NB4 (cell line): ENCODE results near the gene CHCHD6.

Source experiments
- DNase-seq: peaks from one replicate; pipeline ENCODE4 v3.0.0; 2010; ENCODE audit warnings: low read depth
- H3K4me3 ChIP-seq: one replicate; pipeline ENCODE4 v1.5.1; 2011; ENCODE audit warnings: mild to moderate bottlenecking, low read depth, low read length, moderate library complexity
- MYC ChIP-seq: IDR thresholded peaks from 2 replicates; pipeline ENCODE4 v1.6.1; 2011; ENCODE audit warnings: low read depth, low read length
- POLR2A ChIP-seq: IDR thresholded peaks from 2 replicates; pipeline ENCODE4 v1.6.1; 2011; ENCODE audit warnings: mild to moderate bottlenecking; ENCODE audit not compliant: insufficient read length; ENCODE audit errors: extremely low read depth
- TF ChIP-seq, protein P1 (sequence below): IDR thresholded peaks from one replicate; pipeline ENCODE4 v1.5.1; 2012; ENCODE audit warnings: low read depth, low read length
- TF ChIP-seq, protein P2 (sequence below): IDR thresholded peaks from 2 replicates; pipeline ENCODE4 v1.6.1; 2011; ENCODE audit warnings: low read depth, low read length

The CHCHD6 gene

DNA sequence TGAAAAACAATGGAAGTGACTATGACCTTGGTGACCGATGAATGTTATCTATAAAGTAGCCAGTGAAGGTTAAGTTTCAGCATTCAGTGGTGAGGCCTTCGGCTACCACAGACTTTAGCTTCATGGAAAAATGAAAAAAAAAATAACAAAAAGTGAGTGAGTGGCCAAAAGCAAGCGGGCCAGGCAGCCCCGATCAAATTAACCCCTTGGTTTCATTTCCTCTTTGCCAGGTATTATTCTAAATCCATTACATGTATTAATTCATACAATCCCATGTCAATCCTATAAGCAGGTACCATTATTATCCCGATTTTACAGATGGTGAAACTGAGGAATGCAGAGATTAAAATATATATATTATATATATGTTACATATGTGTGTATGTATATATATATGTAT, 21.0 kb upstream of the CHCHD6 start:
- no peak overlapping the region for H3K4me3 ChIP-seq
- DNase-seq: no peak
- TF ChIP-seq, protein P1, sequence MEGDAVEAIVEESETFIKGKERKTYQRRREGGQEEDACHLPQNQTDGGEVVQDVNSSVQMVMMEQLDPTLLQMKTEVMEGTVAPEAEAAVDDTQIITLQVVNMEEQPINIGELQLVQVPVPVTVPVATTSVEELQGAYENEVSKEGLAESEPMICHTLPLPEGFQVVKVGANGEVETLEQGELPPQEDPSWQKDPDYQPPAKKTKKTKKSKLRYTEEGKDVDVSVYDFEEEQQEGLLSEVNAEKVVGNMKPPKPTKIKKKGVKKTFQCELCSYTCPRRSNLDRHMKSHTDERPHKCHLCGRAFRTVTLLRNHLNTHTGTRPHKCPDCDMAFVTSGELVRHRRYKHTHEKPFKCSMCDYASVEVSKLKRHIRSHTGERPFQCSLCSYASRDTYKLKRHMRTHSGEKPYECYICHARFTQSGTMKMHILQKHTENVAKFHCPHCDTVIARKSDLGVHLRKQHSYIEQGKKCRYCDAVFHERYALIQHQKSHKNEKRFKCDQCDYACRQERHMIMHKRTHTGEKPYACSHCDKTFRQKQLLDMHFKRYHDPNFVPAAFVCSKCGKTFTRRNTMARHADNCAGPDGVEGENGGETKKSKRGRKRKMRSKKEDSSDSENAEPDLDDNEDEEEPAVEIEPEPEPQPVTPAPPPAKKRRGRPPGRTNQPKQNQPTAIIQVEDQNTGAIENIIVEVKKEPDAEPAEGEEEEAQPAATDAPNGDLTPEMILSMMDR: no peak
- no peak for TF ChIP-seq MYC
- TF ChIP-seq, protein P2, sequence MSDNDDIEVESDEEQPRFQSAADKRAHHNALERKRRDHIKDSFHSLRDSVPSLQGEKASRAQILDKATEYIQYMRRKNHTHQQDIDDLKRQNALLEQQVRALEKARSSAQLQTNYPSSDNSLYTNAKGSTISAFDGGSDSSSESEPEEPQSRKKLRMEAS: no peak
- TF ChIP-seq POLR2A: no peak

DNA sequence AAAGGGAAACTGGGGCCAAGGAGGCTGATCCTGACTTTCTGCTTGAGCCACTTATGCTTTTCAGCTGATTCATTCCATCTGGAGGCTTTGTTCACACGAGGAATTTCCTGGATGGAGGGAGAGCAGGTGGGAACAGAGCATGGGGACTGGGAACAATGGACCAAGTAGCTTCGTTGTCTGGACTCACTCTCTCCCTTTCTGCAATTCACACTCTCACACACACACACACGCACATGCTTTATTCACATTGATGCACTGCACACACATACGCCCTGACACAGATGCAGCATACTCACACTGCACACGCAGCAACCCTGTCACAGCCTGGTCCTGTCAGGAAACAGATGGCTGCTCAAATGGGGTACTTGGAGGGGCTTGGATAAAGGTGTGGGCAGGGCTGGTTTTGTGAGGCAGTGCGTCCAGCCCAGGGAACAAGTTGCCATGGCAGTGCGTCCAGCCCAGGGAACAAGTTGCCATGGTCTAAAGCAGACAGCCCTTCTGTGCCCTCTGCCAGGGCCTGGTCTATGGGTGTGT, 19.8 kb upstream of the CHCHD6 start:
- no peak for DNase-seq
- TF ChIP-seq POLR2A (no peak), MYC (no peak)
- TF ChIP-seq, protein P2: no peak
- TF ChIP-seq, protein P1: no peak
- H3K4me3 ChIP-seq: no peak overlapping the region

DNA sequence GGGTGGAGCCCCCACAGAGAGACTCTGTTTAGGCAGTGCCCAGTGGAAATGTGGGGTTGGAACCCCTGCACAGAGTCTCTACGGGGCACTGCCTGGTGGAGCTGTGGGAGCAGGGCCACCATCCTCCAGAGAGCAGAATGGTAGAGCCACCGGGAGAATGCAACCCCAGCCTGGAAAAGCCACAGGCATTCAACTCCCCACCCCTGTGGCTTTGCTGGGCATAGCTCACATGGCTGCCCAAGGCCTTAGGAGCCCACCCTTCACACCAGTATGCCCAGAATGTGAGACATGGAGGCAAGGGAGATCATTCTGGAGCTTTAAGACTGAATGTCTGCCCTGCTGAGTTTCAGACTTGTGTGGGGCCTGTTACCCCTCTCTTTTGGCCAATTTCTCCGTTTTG, 19.0 kb upstream of the CHCHD6 start:
- no peak overlapping the region for H3K4me3 ChIP-seq
- TF ChIP-seq, protein P1: no peak
- TF ChIP-seq, protein P2: no peak
- TF ChIP-seq MYC (no peak), POLR2A (no peak)
- DNase-seq: no peak

DNA sequence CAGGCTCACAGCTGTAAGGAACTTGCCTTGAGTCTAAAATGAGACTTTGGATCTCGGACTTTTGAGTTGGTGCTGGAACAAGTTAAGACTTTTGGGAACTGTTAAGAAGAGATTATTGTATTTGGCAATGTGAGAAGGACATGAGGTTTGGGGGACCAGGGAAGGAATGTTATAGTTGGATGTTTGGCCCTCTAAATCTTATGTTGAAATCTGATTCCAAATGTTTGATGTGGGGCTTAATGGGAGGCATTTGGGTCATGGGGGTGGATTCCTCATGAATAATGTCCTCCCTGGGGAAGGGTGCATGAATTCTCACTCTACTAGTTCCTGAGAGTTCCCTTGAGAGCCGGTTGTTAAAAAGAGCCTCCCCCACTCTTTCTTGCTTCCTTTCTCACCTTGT, 18.5 kb upstream of the CHCHD6 start:
- H3K4me3 ChIP-seq: no peak overlapping the region
- TF ChIP-seq, protein P2: no peak
- TF ChIP-seq POLR2A (no peak), MYC (no peak)
- TF ChIP-seq, protein P1: no peak
- DNase-seq: no peak

DNA sequence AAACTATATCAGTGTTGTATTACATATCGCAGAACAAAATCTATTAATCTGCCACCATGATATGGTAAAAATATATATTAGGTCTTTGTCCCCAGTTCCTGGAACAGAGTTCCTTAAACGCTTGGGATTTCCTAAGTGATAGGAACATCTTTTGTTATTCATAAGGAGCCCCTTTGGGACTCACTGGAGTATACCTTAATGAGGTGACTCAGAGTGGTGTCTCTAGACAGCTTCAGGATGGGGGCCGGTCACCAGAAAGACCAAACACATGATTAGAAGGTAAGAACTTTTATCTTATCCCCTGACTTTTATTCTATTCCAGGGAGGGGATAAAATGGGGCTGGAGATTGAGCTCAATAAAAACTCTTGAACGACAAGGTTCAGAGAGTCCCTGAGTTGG, 12.3 kb upstream of the CHCHD6 start:
- TF ChIP-seq MYC: no peak
- TF ChIP-seq POLR2A: no peak
- TF ChIP-seq, protein P1: no peak
- TF ChIP-seq, protein P2: no peak
- DNase-seq: no peak
- no peak overlapping the region for H3K4me3 ChIP-seq
